Hepatocyte (in vitro differentiated cells): ENCODE results near the gene GRIK2. TPM values are rescaled to one million over a fixed set of nuclear protein-coding genes. Genes with fewer than 3 reads are reported as not detected.

Experiments
- DNase-seq: peaks from one replicate; pipeline ENCODE4 v3.0.0-alpha.2; 2016; ENCODE audit warnings: low spot score
- H2AFZ ChIP-seq: fragments of 200-600 bp; sonication (generic); 2 replicates; pipeline ENCODE4 v1.6.0; 2016; ENCODE audit warnings: antibody characterized with exemption, mild to moderate bottlenecking
- H3K27ac ChIP-seq: fragments of 200-600 bp; sonication (generic); 2 replicates; pipeline ENCODE4 v1.5.1; 2016; ENCODE audit warnings: mild to moderate bottlenecking
- H3K27me3 ChIP-seq: fragments of 200-600 bp; sonication (generic); 2 replicates; pipeline ENCODE4 v1.6.1; 2016
- H3K36me3 ChIP-seq: fragments of 200-600 bp; sonication (generic); replicated peaks from 2 replicates; pipeline ENCODE4 v1.5.1; 2016; ENCODE audit warnings: low read depth; ENCODE audit not compliant: insufficient read depth
- H3K4me1 ChIP-seq: fragments of 200-600 bp; sonication (generic); 2 replicates; pipeline ENCODE4 v1.5.1; 2016; ENCODE audit warnings: mild to moderate bottlenecking, moderate library complexity; ENCODE audit not compliant: insufficient read depth
- H3K4me2 ChIP-seq: fragments of 200-600 bp; sonication (generic); 2 replicates; pipeline ENCODE4 v1.6.0; 2016
- H3K4me3 ChIP-seq: fragments of 200-600 bp; sonication (generic); 2 replicates; pipeline ENCODE4 v1.5.1; 2016; ENCODE audit warnings: mild to moderate bottlenecking
- H3K79me2 ChIP-seq: fragments of 200-600 bp; sonication (generic); 2 replicates; pipeline ENCODE4 v1.6.0; 2017; ENCODE audit warnings: mild to moderate bottlenecking
- H3K9me2 ChIP-seq: fragments of 200-600 bp; sonication (generic); replicated peaks from 2 replicates; pipeline ENCODE4 v1.6.0; 2017; ENCODE audit warnings: mild to moderate bottlenecking; ENCODE audit not compliant: insufficient read depth
- H3K9me3 ChIP-seq: fragments of 200-600 bp; sonication (generic); 2 replicates; pipeline ENCODE4 v1.5.1; 2016; ENCODE audit warnings: low read depth, mild to moderate bottlenecking
- H4K20me1 ChIP-seq: fragments of 200-600 bp; sonication (generic); 2 replicates; pipeline ENCODE4 v1.6.0; 2016; ENCODE audit warnings: mild to moderate bottlenecking; ENCODE audit not compliant: insufficient read depth, poor library complexity, severe bottlenecking
- EZH2 ChIP-seq: fragments of 200-600 bp; sonication (generic); IDR thresholded peaks from 2 replicates; pipeline ENCODE4 v1.6.1; 2016; ENCODE audit warnings: antibody characterized with exemption, mild to moderate bottlenecking, borderline replicate concordance
- EZH2phosphoT487 ChIP-seq: fragments of 200-600 bp; sonication (generic); IDR thresholded peaks from one replicate; pipeline ENCODE4 v1.6.1; 2018; ENCODE audit warnings: antibody characterized with exemption, mild to moderate bottlenecking, low read depth, moderate library complexity; ENCODE audit not compliant: unreplicated experiment, severe bottlenecking
- WGBS: methylation state at CpG from one replicate; pipeline ENCODE4 v1.1.6; 2016; ENCODE audit warnings: low lambda C conversion rate; ENCODE audit errors: missing lambda C conversion rate; 5-methylcytosine and 5-hydroxymethylcytosine counted together
- polyA plus RNA-seq: library from polyadenylated mRNA; unstranded; fragments of >200 nt; fragmentation: Nextera tagmentation; extraction: Ambion mirVana; gene quantifications from 2 replicates; pipeline ENCODE4 v1.2.1, GENCODE V29; 2016
- total RNA-seq: library from RNA; depleted of rRNA; stranded (reverse); fragments of >200 nt; gene quantifications from 2 replicates; pipeline ENCODE4 v1.2.3, GENCODE V29; 2014
- TF ChIP-seq, protein P1 (sequence below): fragments of 200-600 bp; sonication (generic); IDR thresholded peaks from 2 replicates; pipeline ENCODE4 v1.5.1; 2016; ENCODE audit warnings: antibody characterized with exemption, mild to moderate bottlenecking; ENCODE audit not compliant: poor library complexity

Gene GRIK2
- total and polyA plus RNA-seq, 2 experiments from 2014 or later = 5.8 to 6.2 TPM

DNA sequence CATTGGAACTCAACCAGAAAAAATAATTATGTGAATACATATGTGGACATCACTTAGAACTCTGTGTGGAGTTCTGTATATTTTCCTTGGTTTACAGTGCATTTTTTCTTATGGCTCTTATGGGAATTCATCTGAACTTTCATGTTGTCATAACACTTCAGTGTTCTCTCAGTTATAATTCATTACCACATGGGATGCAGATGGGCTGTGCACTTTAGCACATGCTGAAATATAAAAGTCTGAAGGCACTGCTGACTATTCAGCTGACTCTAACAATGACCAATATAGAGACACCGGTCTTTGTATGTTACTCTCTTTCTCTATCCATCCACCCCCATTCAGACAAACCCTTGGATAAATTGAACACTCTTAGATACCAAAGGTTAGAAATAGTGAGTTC lies 29.3 kb downstream of the GRIK2 start:
- no peak for TF ChIP-seq EZH2
- TF ChIP-seq, protein P1, sequence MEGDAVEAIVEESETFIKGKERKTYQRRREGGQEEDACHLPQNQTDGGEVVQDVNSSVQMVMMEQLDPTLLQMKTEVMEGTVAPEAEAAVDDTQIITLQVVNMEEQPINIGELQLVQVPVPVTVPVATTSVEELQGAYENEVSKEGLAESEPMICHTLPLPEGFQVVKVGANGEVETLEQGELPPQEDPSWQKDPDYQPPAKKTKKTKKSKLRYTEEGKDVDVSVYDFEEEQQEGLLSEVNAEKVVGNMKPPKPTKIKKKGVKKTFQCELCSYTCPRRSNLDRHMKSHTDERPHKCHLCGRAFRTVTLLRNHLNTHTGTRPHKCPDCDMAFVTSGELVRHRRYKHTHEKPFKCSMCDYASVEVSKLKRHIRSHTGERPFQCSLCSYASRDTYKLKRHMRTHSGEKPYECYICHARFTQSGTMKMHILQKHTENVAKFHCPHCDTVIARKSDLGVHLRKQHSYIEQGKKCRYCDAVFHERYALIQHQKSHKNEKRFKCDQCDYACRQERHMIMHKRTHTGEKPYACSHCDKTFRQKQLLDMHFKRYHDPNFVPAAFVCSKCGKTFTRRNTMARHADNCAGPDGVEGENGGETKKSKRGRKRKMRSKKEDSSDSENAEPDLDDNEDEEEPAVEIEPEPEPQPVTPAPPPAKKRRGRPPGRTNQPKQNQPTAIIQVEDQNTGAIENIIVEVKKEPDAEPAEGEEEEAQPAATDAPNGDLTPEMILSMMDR = no peak
- no peak for TF ChIP-seq EZH2phosphoT487
- 76% methylated on average over 1 of the region's 1 CpG for WGBS

GRCh38 chr6:101429270-101429669 lies 35.8 kb downstream of the GRIK2 start:
- Histone ChIP-seq H3K36me3 (no peaks in the 10 kb centered on the region), H2AFZ (no peak overlapping the region), H4K20me1 (no peaks in the 10 kb centered on the region), H3K4me1 (no peaks in the 10 kb centered on the region), H3K27ac (no peak overlapping the region), H3K9me3 (no peaks in the 10 kb centered on the region), H3K4me3 (no peak overlapping the region), H3K9me2 (no peaks in the 10 kb centered on the region), H3K4me2 (no peak overlapping the region), H3K27me3 (no peaks in the 10 kb centered on the region), H3K79me2 (no peaks in the 10 kb centered on the region)
- TF ChIP-seq EZH2 (no peak), EZH2phosphoT487 (no peak)
- TF ChIP-seq, protein P1 = no peak
- DNase-seq = no peak
- WGBS = 76% methylated on average over 1 of the region's 1 CpG

More for the DNA sequence above, 29.3 kb downstream of the GRIK2 start:
- Histone ChIP-seq H2AFZ (no peak overlapping the region), H3K4me2 (no peak overlapping the region), H3K27ac (no peak overlapping the region), H3K36me3 (no peaks in the 10 kb centered on the region), H3K79me2 (no peaks in the 10 kb centered on the region), H3K27me3 (no peaks in the 10 kb centered on the region), H4K20me1 (no peaks in the 10 kb centered on the region), H3K4me1 (no peaks in the 10 kb centered on the region), H3K9me2 (no peaks in the 10 kb centered on the region), H3K4me3 (no peak overlapping the region), H3K9me3 (no peaks in the 10 kb centered on the region)
- DNase-seq = no peak

GRCh38 chr6:101429845-101430244 lies 36.3 kb downstream of the GRIK2 start:
- no peaks in the 10 kb centered on the region for H3K9me2 ChIP-seq
- no peak for TF ChIP-seq EZH2
- TF ChIP-seq EZH2phosphoT487 = no peak
- TF ChIP-seq, protein P1 = no peak
- H4K20me1 ChIP-seq = no peaks in the 10 kb centered on the region
- H3K36me3 ChIP-seq = no peaks in the 10 kb centered on the region
- H3K4me2 ChIP-seq = no peak overlapping the region
- no peaks in the 10 kb centered on the region for H3K9me3 ChIP-seq
- no peaks in the 10 kb centered on the region for H3K27me3 ChIP-seq
- 70% methylated on average over 5 of the region's 5 CpGs for WGBS
- H3K79me2 ChIP-seq = no peaks in the 10 kb centered on the region
- no peak overlapping the region for H2AFZ ChIP-seq
- no peak overlapping the region for H3K4me3 ChIP-seq
- no peak overlapping the region for H3K27ac ChIP-seq
- no peak for DNase-seq
- H3K4me1 ChIP-seq = no peaks in the 10 kb centered on the region

DNA sequence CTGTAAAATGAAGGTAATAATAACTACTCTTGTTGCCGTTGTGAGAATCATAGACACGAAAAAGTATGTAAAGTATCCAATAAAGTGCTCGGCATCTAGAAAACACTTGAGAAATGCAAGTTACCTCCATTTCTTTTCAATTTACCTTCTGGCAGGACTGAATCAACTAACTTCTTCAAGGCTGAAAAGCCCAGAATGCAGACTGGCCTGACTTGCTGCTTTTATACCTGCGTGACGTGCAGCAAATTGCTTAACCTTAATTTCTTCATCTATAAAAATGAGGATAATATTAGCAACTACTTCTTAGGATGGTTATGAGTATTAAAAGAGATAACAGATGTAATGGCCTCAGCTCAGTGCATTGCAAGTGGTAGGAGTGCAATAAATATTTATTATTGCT lies 39.6 kb downstream of the GRIK2 start:
- TF ChIP-seq EZH2phosphoT487 (no peak), EZH2 (no peak)
- TF ChIP-seq, protein P1 = no peak
- Histone ChIP-seq H3K4me3 (no peak overlapping the region), H3K4me2 (no peak overlapping the region), H3K79me2 (no peaks in the 10 kb centered on the region), H3K4me1 (no peaks in the 10 kb centered on the region), H3K36me3 (no peaks in the 10 kb centered on the region), H3K27ac (no peak overlapping the region), H3K9me2 (no peaks in the 10 kb centered on the region), H3K9me3 (no peaks in the 10 kb centered on the region), H2AFZ (no peak overlapping the region), H3K27me3 (no peaks in the 10 kb centered on the region), H4K20me1 (no peaks in the 10 kb centered on the region)
- 90% methylated on average over 5 of the region's 5 CpGs for WGBS
- DNase-seq = no peak
